CD14-positive monocyte (primary cell): ENCODE data around the gene TRABD2B. TPM values are rescaled to one million over a fixed set of nuclear protein-coding genes. Genes with fewer than 3 reads are reported as not detected.

Source experiments
- DNase-seq, 3 donors: peaks; one replicate each; pipeline ENCODE4 v3.0.0-alpha.2; 2011 to 2022
- H2AFZ ChIP-seq: 2 replicates; pipeline ENCODE4 v1.6.0; 2012; ENCODE audit warnings: mild to moderate bottlenecking, low read depth, low read length, inconsistent platforms; ENCODE audit not compliant: insufficient read depth, poor library complexity, severe bottlenecking
- H3K27ac ChIP-seq, 2 donors: 1 replicate in 1 of 2; 2 replicates in 1 of 2; pipeline ENCODE4 v1.5.1; 2012 to 2013; ENCODE audit warnings: low read length in 2 of 2, control low read depth in 1 of 2, inconsistent platforms in 1 of 2, low read depth in 1 of 2, mild to moderate bottlenecking in 1 of 2
- H3K27me3 ChIP-seq, 2 donors: one replicate each; pipeline versions ENCODE4 v1.6.0 to v1.6.1; 2011 to 2013; ENCODE audit warnings: low read length in 2 of 2; ENCODE audit not compliant: control insufficient read depth in 2 of 2, insufficient read depth in 2 of 2
- H3K36me3 ChIP-seq, 2 donors: replicated peaks in 1 of 2; 1 replicate in 1 of 2; 2 replicates in 1 of 2; pipeline versions ENCODE4 v1.5.1 to v1.6.1; 2012 to 2013; ENCODE audit warnings: low read length in 2 of 2, control low read depth in 1 of 2, inconsistent platforms in 1 of 2, mild to moderate bottlenecking in 1 of 2; ENCODE audit not compliant: insufficient read depth in 2 of 2, control insufficient read depth in 1 of 2
- H3K4me1 ChIP-seq, 2 donors: 1 replicate in 1 of 2; 2 replicates in 1 of 2; pipeline versions ENCODE4 v1.5.1 to v1.6.1; 2012 to 2013; ENCODE audit warnings: low read length in 2 of 2, control low read depth in 1 of 2, inconsistent platforms in 1 of 2, mild to moderate bottlenecking in 1 of 2, moderate library complexity in 1 of 2; ENCODE audit not compliant: insufficient read depth in 2 of 2, control insufficient read depth in 1 of 2
- H3K4me2 ChIP-seq: replicated peaks from 2 replicates; pipeline ENCODE3; 2012; ENCODE audit warnings: low read length, moderate library complexity, mild to moderate bottlenecking; ENCODE audit not compliant: poor library complexity, severe bottlenecking; ENCODE audit errors: extremely low read depth
- H3K4me3 ChIP-seq, 3 experiments: fragments of 200-600 bp in 1 of 3; sonication (generic) in 1 of 3; replicated peaks in 1 of 3; 1 replicate in 2 of 3; 2 replicates in 1 of 3; pipeline ENCODE4 v1.5.1; 2011 to 2013; ENCODE audit warnings: low read length in 3 of 3, mild to moderate bottlenecking in 3 of 3, control low read depth in 2 of 3, low read depth in 2 of 3, inconsistent platforms in 1 of 3, moderate library complexity in 1 of 3
- H3K79me2 ChIP-seq: 2 replicates; pipeline ENCODE4 v1.6.0; 2012; ENCODE audit warnings: mild to moderate bottlenecking, control low read depth, inconsistent platforms, low read length, moderate library complexity; ENCODE audit not compliant: insufficient read depth
- H3K9ac ChIP-seq: 2 replicates; pipeline ENCODE4 v1.6.0; 2017; ENCODE audit warnings: low read length, mild to moderate bottlenecking; ENCODE audit not compliant: insufficient read depth, poor library complexity, severe bottlenecking
- H3K9me3 ChIP-seq, 2 donors: replicated peaks in 1 of 2; 1 replicate in 1 of 2; 2 replicates in 1 of 2; pipeline versions ENCODE4 v1.5.1 to v1.6.1; 2012 to 2013; ENCODE audit warnings: low read length in 2 of 2, control low read depth in 1 of 2; ENCODE audit not compliant: control insufficient read depth in 1 of 2, insufficient read depth in 1 of 2
- H4K20me1 ChIP-seq: 2 replicates; pipeline ENCODE4 v1.6.0; 2012; ENCODE audit warnings: mild to moderate bottlenecking, low read length, control low read depth, moderate library complexity; ENCODE audit not compliant: insufficient read depth
- H3K27ac Mint-ChIP-seq, 7 donors: one replicate each; pipeline ENCODE4 v1.8.0; 2020; ENCODE audit warnings: mild to moderate bottlenecking in 7 of 7, mixed read lengths in 7 of 7, moderate library complexity in 6 of 7, inconsistent platforms in 2 of 7
- H3K27me3 Mint-ChIP-seq, 3 donors: one replicate each; pipeline ENCODE4 v1.8.0; 2021 to 2022; ENCODE audit warnings: low read depth in 3 of 3, mild to moderate bottlenecking in 3 of 3, mixed read lengths in 3 of 3, moderate library complexity in 3 of 3, inconsistent platforms in 1 of 3
- H3K36me3 Mint-ChIP-seq, 2 donors: one replicate each; pipeline ENCODE4 v1.8.0; 2020; ENCODE audit warnings: mixed read lengths in 2 of 2, inconsistent platforms in 1 of 2, mild to moderate bottlenecking in 1 of 2
- H3K4me1 Mint-ChIP-seq: one replicate; pipeline ENCODE4 v1.8.0; 2020; ENCODE audit warnings: mild to moderate bottlenecking, mixed read lengths
- H3K4me3 Mint-ChIP-seq, 2 donors: one replicate each; pipeline ENCODE4 v1.8.0; 2020; ENCODE audit warnings: mild to moderate bottlenecking in 2 of 2, mixed read lengths in 2 of 2, moderate library complexity in 1 of 2
- H3K9me3 Mint-ChIP-seq, 7 donors: one replicate each; pipeline ENCODE4 v1.8.0; 2020 to 2022; ENCODE audit warnings: mixed read lengths in 7 of 7, mild to moderate bottlenecking in 6 of 7, moderate library complexity in 6 of 7, inconsistent platforms in 2 of 7
- CTCF ChIP-seq: fragments of 200-600 bp; IDR thresholded peaks from one replicate; pipeline ENCODE4 v1.8.0; 2022; ENCODE audit warnings: antibody characterized with exemption, mild to moderate bottlenecking
- WGBS: methylation state at CpG from one replicate; pipeline ENCODE4 v1.1.5; 2013; ENCODE audit warnings: missing lambda C conversion rate; ENCODE audit not compliant: insufficient coverage; 5-methylcytosine and 5-hydroxymethylcytosine counted together
- intact Hi-C, 2 donors: fragments of 100-400 bp; cut with micrococcal nuclease; formaldehyde crosslinking; loops; one replicate each; pipeline versions ENCODE4 v1.15.0 to v1.15.1; 2023
- polyA plus RNA-seq, 3 donors: library from polyadenylated mRNA; depleted of rRNA in 1 of 3; unstranded in 2 of 3; stranded (reverse) in 1 of 3; fragments of 300-500 nt in 2 of 3; fragments of >200 nt in 1 of 3; fragmentation: Illumina TruSeq in 2 of 3; gene quantifications; 1 replicate in 2 of 3; 2 replicates in 1 of 3; pipeline ENCODE4 v1.2.3, GENCODE V29; 2012 to 2021

TRABD2B gene
- polyA plus RNA-seq, 3 donors: not detected

GRCh38 chr1:47908258-47908657, 88.9 kb downstream of the TRABD2B start:
- no peak for DNase-seq
- WGBS: 75% methylated on average over 1 of the region's 2 CpGs
- Mint-ChIP-seq H3K36me3 (no peaks in the 10 kb centered on the region), H3K4me1 (no peaks in the 10 kb centered on the region), H3K9me3 (no peaks in the 10 kb centered on the region), H3K27ac (no peak overlapping the region), H3K4me3 (no peak overlapping the region), H3K27me3 (peaks cover 4 to 8% (median 6%) of the 10 kb centered on the region in 3 donors)
- Histone ChIP-seq H3K9ac (no peak overlapping the region), H3K79me2 (no peaks in the 10 kb centered on the region), H2AFZ (no peak overlapping the region), H3K4me2 (no peak overlapping the region), H3K9me3 (no peaks in the 10 kb centered on the region), H4K20me1 (no peaks in the 10 kb centered on the region), H3K4me1 (no peaks in the 10 kb centered on the region), H3K27ac (no peak overlapping the region), H3K4me3 (no peak overlapping the region), H3K36me3 (no peaks in the 10 kb centered on the region), H3K27me3 (no peaks in the 10 kb centered on the region)
- intact Hi-C loops: no loop called here
- TF ChIP-seq CTCF: no peak

- Histone ChIP-seq H2AFZ (no peak overlapping the region), H3K79me2 (no peaks in the 10 kb centered on the region), H3K4me3 (no peak overlapping the region), H3K9ac (no peak overlapping the region), H4K20me1 (no peaks in the 10 kb centered on the region), H3K4me2 (no peak overlapping the region), H3K36me3 (no peaks in the 10 kb centered on the region), H3K27ac (no peak overlapping the region), H3K27me3 (no peaks in the 10 kb centered on the region), H3K4me1 (no peaks in the 10 kb centered on the region), H3K9me3 (no peaks in the 10 kb centered on the region)
- intact Hi-C loops: no loop called here
- no peak for TF ChIP-seq CTCF
- WGBS: no CpG with 5 or more reads among the region's 1 CpG
- no peak for DNase-seq
- no peaks in the 10 kb centered on the region for H3K4me1 Mint-ChIP-seq
- H3K27me3 Mint-ChIP-seq: peaks cover 4 to 10% (median 5%) of the 10 kb centered on the region in 3 donors
- no peak overlapping the region for H3K27ac Mint-ChIP-seq
- no peaks in the 10 kb centered on the region for H3K36me3 Mint-ChIP-seq
- H3K4me3 Mint-ChIP-seq: no peak overlapping the region
- H3K9me3 Mint-ChIP-seq: no peaks in the 10 kb centered on the region
Observed at GRCh38 chr1:47907177-47907528, 90.0 kb downstream of the TRABD2B start.
